Endothelial cell of umbilical vein (primary cell): ENCODE measurements around the gene PRDM13.

ENCODE experiments used
- CTCF ChIP-seq, 2 donors: IDR thresholded peaks; 1 replicate in 1 of 2; 2 replicates in 1 of 2; pipeline ENCODE4 v1.5.1; 2011; ENCODE audit warnings: low read length in 2 of 2, mild to moderate bottlenecking in 2 of 2, moderate library complexity in 2 of 2, control low read depth in 1 of 2, inconsistent platforms in 1 of 2, low read depth in 1 of 2; ENCODE audit not compliant: insufficient read depth in 1 of 2; ENCODE audit errors: extremely low read depth in 1 of 2
- EZH2 ChIP-seq: IDR thresholded peaks from 2 replicates; pipeline ENCODE4 v1.6.1; 2012; ENCODE audit warnings: borderline replicate concordance, low read depth, mild to moderate bottlenecking, moderate library complexity, low read length, inconsistent platforms; ENCODE audit not compliant: severe bottlenecking
- FOS ChIP-seq: IDR thresholded peaks from 2 replicates; pipeline ENCODE4 v1.6.1; 2011; ENCODE audit warnings: mild to moderate bottlenecking, low read length, moderate library complexity, borderline replicate concordance; ENCODE audit not compliant: insufficient read depth
- JUN ChIP-seq: IDR thresholded peaks from 2 replicates; pipeline ENCODE4 v1.6.1; 2011; ENCODE audit warnings: borderline replicate concordance, low read depth; ENCODE audit not compliant: insufficient read length, insufficient read depth
- MAX ChIP-seq: IDR thresholded peaks from 2 replicates; pipeline ENCODE4 v1.6.1; 2011; ENCODE audit not compliant: insufficient read depth, insufficient read length
- MYC ChIP-seq: IDR thresholded peaks from one replicate; pipeline ENCODE4 v1.6.1; 2011; ENCODE audit warnings: mild to moderate bottlenecking, low read depth, low read length
- POLR2A ChIP-seq: IDR thresholded peaks from 2 replicates; pipeline ENCODE4 v1.6.1; 2012; ENCODE audit warnings: low read depth, mild to moderate bottlenecking, control low read depth, low read length
- POLR2AphosphoS5 ChIP-seq: IDR thresholded peaks from 2 replicates; pipeline ENCODE4 v1.6.1; 2012; ENCODE audit warnings: low read depth, mild to moderate bottlenecking, control low read depth, low read length, moderate library complexity; ENCODE audit not compliant: insufficient read depth

GRCh38 chr6:99618649-99619408, 12.2 kb downstream of the PRDM13 start:
- TF ChIP-seq CTCF (IDR thresholded peaks at IDR 0.05; ENCODE audit: extremely low read depth in 1 of 2, insufficient read depth in 1 of 2, low read depth in 1 of 2, low read length in 2 of 2): no peak
- TF ChIP-seq MYC: no peak
- TF ChIP-seq POLR2AphosphoS5: no peak
- TF ChIP-seq POLR2A: no peak
- TF ChIP-seq EZH2: peak; percentile 95
- no peak for TF ChIP-seq MAX
- TF ChIP-seq FOS: no peak
- TF ChIP-seq JUN: no peak
